HFFc6 (cell line): ENCODE results near the gene PGBD2. TPM values are rescaled to one million over a fixed set of nuclear protein-coding genes. Genes with fewer than 3 reads are reported as not detected.
"Not testable (repeated sequence)": the region's sequence is repeated elsewhere in the genome, so short reads cannot be mapped to it uniquely, and the experiment has no call there.

Experiments used
- DNase-seq: peaks from one replicate; pipeline ENCODE4 v3.0.0-alpha.2; 2018
- H3K27ac Mint-ChIP-seq: 2 replicates; pipeline ENCODE4 v1.8.0; 2020; ENCODE audit warnings: mild to moderate bottlenecking, mixed read lengths
- H3K27me3 Mint-ChIP-seq: 2 replicates; pipeline ENCODE4 v1.8.0; 2021; ENCODE audit warnings: mild to moderate bottlenecking, moderate library complexity, mixed read lengths; ENCODE audit not compliant: insufficient read depth
- H3K36me3 Mint-ChIP-seq: 2 replicates; pipeline ENCODE4 v1.8.0; 2021; ENCODE audit warnings: low read depth, mixed read lengths
- H3K4me1 Mint-ChIP-seq: 2 replicates; pipeline ENCODE4 v1.8.0; 2020; ENCODE audit warnings: low read depth, mixed read lengths
- H3K4me3 Mint-ChIP-seq: 2 replicates; pipeline ENCODE4 v1.8.0; 2020; ENCODE audit warnings: mild to moderate bottlenecking, moderate library complexity, mixed read lengths
- H3K9me3 Mint-ChIP-seq: 2 replicates; pipeline ENCODE4 v1.8.0; 2020; ENCODE audit warnings: mild to moderate bottlenecking, mixed read lengths
- total RNA-seq, 6 experiments: library from RNA; stranded (reverse); fragmentation: NEBNext Ultra II Directional; extraction: Animal tissue kit (Norgen Biotek cat#: 25700); gene quantifications; 2 replicates in 1 of 6; 3 replicates in 5 of 6; pipeline ENCODE4 v1.2.3, GENCODE V29; 2021
- TF ChIP-seq, protein P1 (sequence below): fragments of 200-600 bp; sonication (generic); IDR thresholded peaks from 2 replicates; pipeline ENCODE4 v1.5.0; 2021; ENCODE audit warnings: antibody characterized with exemption, mild to moderate bottlenecking

Gene PGBD2
- total RNA-seq, 6 experiments from 2014 or later, result 3.4 to 4.7 (median 3.6) TPM

DNA sequence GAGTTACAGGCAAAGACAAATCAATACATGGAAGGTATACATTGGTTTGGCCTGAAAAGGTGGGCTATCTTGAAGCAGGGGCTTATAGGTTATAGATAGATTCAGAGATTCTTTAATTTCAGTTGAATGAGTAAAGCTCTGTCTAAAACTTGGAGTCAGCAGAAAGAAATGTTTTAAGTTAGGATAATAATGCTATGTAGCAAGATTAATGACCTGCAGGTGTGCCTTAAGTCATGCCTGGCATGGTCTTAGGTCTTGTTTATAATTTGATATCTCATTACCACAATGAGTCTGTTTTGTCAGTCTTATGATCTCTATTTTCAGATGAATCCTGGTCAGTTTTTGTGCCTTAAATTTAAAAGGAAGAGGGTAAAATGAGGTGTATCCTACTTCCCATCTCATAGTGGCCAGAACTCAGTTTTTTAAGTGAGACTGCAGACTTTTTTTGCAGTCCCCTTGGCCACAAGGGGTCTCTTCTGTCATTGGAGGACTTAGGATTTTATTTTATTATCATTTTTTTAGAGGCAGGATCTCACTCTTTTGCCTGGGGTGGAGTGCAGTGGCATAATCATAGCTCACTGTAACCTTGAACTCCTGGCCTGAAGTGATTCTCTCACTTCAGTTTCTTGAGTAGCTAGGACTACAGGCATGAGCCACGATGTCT, 21.3 kb upstream of the PGBD2 start:
- H3K27me3 Mint-ChIP-seq, result no peaks in the 10 kb centered on the region; the same call in 1 of the 2 replicates
- H3K9me3 Mint-ChIP-seq, result no peaks in the 10 kb centered on the region
- no peaks in the 10 kb centered on the region for H3K36me3 Mint-ChIP-seq
- no peak overlapping the region for H3K4me3 Mint-ChIP-seq
- H3K27ac Mint-ChIP-seq, result no peak overlapping the region
- TF ChIP-seq, protein P1, sequence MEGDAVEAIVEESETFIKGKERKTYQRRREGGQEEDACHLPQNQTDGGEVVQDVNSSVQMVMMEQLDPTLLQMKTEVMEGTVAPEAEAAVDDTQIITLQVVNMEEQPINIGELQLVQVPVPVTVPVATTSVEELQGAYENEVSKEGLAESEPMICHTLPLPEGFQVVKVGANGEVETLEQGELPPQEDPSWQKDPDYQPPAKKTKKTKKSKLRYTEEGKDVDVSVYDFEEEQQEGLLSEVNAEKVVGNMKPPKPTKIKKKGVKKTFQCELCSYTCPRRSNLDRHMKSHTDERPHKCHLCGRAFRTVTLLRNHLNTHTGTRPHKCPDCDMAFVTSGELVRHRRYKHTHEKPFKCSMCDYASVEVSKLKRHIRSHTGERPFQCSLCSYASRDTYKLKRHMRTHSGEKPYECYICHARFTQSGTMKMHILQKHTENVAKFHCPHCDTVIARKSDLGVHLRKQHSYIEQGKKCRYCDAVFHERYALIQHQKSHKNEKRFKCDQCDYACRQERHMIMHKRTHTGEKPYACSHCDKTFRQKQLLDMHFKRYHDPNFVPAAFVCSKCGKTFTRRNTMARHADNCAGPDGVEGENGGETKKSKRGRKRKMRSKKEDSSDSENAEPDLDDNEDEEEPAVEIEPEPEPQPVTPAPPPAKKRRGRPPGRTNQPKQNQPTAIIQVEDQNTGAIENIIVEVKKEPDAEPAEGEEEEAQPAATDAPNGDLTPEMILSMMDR, result 0 out of 2 replicates have a peak, but pooled peaks have one; percentile 39
- no peak for DNase-seq
- H3K4me1 Mint-ChIP-seq, result no peaks in the 10 kb centered on the region

DNA sequence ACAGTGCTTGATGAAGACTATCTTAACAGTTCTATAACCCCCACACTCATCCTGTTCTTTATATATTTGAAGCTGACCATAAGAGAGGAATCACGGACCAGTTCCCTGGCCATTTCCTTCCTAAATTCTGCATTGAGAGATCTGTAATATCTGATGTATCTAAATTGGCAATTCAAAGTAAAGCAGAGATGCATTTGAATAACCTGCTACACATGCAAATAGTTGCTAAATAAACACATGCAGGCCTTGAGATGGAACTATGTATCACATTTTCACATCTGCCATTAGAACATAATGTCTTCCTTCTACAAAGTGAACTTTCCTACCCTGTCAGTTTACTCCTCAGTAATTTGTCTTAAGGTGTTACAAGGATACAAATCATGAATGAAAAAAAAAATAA, 20.4 kb upstream of the PGBD2 start:
- no peaks in the 10 kb centered on the region for H3K9me3 Mint-ChIP-seq
- DNase-seq, result no peak
- TF ChIP-seq, protein P1, result no peak
- no peak overlapping the region for H3K4me3 Mint-ChIP-seq
- H3K27me3 Mint-ChIP-seq, result no peaks in the 10 kb centered on the region; the same call in 1 of the 2 replicates
- H3K4me1 Mint-ChIP-seq, result no peaks in the 10 kb centered on the region
- H3K27ac Mint-ChIP-seq, result no peak overlapping the region
- no peaks in the 10 kb centered on the region for H3K36me3 Mint-ChIP-seq

DNA sequence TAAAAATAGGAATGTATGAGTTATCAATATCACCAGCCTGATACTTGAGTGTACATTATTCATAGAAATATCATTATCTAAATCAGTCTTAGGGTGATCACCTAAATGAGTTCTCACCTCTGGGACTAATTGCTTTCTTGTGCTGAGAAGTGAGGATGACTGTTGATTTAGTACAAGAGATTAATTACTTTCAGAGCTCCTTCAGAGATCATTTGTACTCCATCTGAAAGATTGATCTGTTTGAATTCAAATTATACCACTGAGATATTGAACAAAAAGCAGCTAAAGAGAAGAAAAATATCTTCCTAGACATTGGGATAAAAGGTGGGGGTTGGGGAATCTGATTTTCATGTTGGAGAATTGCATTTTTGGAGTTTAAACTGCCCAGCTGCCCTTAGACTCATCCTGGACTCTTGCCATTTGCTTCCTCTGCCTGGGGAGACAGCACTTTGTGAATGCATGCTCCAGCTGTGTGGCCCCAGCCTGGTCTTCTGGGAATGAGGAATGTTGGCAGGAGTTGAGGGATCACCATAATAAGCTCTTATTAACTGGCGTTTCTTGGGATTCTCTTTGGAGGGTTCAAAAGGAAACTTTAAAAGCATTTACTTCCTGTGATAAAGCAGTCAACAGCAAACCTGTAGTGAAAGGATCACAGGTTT, 19.7 kb upstream of the PGBD2 start:
- H3K27me3 Mint-ChIP-seq, result no peaks in the 10 kb centered on the region; the same call in none of the 2 replicates
- no peaks in the 10 kb centered on the region for H3K9me3 Mint-ChIP-seq
- TF ChIP-seq, protein P1, result no peak
- no peak overlapping the region for H3K4me3 Mint-ChIP-seq
- no peaks in the 10 kb centered on the region for H3K4me1 Mint-ChIP-seq
- H3K27ac Mint-ChIP-seq, result no peak overlapping the region
- no peaks in the 10 kb centered on the region for H3K36me3 Mint-ChIP-seq
- no peak for DNase-seq

DNA sequence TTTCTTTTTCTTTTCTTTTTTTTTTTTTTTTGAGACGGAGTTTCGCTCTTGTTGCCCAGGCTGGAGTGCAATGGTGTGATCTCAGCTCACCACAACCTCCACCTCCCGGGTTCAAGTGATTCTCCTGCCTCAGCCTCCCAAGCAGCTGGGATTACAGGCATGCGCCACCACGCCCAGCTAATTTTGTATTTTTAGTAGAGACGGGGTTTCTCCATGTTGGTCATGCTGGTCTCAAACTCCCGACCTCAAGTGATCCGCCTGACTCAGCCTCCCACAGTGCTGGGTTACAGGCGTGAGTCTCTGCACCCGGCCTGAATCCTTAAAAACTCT, 16.2 kb upstream of the PGBD2 start:
- DNase-seq, H3K9me3 Mint-ChIP-seq, H3K27me3 Mint-ChIP-seq, H3K4me3 Mint-ChIP-seq, H3K4me1 Mint-ChIP-seq, H3K36me3 Mint-ChIP-seq, H3K27ac Mint-ChIP-seq: not testable (repeated sequence)

DNA sequence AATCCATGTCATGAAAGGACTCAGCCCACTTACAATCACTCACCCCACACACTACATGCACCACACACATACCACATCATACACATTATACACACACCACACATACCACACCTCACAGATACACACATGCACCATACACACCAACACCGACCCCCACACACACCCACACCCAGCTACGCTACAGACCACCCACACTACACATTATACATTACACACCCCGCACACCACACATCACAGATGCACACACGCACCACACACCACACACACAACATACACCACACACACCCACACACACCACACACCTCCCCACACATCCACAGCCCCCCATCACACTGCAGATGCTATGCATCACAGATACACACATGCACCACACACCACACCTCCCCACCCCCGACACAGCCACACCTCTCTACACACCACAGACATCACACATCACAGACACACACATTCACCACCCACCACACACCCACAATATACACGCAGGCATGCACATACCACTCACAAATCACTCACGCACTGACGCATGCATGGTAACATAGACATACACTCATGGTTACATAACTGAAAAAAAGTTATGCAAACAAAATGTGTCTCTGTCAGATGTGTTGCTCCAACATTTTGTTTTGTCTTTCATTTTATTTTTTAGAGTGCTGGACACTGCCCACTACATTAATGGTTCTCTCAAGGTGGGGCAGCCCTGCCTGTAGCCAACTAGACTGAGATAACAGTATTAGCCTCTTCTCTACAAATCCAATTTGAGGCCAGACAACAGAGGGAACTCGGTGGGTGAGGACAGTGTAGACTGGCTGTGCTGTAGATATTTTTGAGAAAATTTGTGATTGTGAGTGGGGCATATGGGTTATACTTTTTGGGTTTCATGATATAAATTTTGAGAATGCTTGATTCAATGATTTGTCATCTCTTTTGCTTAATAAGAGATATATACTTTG, 15.2 kb upstream of the PGBD2 start:
- no peak overlapping the region for H3K27ac Mint-ChIP-seq
- no peaks in the 10 kb centered on the region for H3K36me3 Mint-ChIP-seq
- peaks cover 4% of the 10 kb centered on the region for H3K27me3 Mint-ChIP-seq
- TF ChIP-seq, protein P1, result no peak
- H3K4me3 Mint-ChIP-seq, result no peak overlapping the region
- H3K9me3 Mint-ChIP-seq, result no peaks in the 10 kb centered on the region
- no peak for DNase-seq
- H3K4me1 Mint-ChIP-seq, result no peaks in the 10 kb centered on the region

DNA sequence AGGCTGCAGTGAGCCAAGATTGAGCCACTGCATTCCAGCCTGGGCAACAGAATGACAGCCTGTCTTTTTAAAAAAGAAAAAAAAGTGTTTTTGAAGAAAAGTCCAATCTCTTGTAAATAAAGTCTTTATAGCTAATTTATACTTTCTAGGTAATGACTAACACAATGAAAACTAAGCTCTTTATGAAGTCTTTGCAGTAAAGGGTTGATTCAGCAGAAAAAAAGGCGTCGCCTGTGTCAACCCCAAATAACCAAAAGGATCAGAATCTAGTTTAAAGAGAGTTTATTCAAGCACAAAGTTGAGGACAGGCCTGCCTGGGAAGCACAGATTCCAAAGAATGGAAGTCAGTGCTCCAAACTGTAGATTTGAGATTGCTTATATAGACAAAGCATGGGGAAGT, 14.3 kb upstream of the PGBD2 start:
- Mint-ChIP-seq H3K27me3 (peaks cover 7% of the 10 kb centered on the region), H3K27ac (no peak overlapping the region), H3K9me3 (no peaks in the 10 kb centered on the region), H3K4me1 (no peaks in the 10 kb centered on the region), H3K36me3 (no peaks in the 10 kb centered on the region), H3K4me3 (no peak overlapping the region)
- no peak for DNase-seq
- TF ChIP-seq, protein P1, result no peak
